ENCODE measurements around the gene AK5. TPM values are rescaled to one million over a fixed set of nuclear protein-coding genes. Genes with fewer than 3 reads are reported as not detected.

Gene AK5
- total and polyA plus RNA-seq, 2 donors (not counting 1 experiment from before 2014, with no cell fraction given) = 0.18 TPM; not detected in 1

DNA sequence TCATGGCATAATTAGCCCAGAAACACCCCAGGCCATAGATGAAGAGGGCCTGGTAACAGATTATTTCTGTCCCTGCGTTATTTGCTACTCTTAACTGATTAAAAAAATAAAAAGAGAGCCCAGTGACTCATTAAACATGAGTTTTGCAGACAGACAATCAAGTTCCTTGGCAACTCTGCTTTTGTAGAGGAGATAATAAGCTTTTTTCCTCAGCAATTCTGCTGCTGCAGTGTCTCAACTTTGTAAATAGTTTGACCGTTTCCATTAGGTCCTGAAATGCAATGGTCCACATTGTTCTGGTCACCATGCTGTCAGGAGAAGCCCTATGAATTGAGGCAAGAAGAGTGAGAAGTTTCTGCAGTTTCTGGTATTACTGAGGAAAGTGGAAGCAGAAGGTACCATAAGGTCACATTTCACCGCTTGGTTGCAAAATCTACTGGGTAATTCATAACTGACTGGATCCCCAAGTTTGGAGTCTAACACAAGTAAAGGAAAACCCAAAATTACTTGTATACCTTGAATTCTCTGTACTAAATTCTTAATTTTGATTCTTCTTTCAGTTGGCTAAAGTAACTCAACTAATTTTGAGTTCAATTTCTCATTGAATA is 261.1 kb downstream of the AK5 start:
- Histone ChIP-seq H4K20me1 (ENCODE audit: control insufficient read depth, insufficient read depth, low read length, poor library complexity, severe bottlenecking) (no peaks in the 10 kb centered on the region), H2AFZ (ENCODE audit: insufficient read depth, low read depth, low read length, poor library complexity, severe bottlenecking) (no peak overlapping the region), H3K4me2 (replicated peaks; ENCODE audit: low read depth, low read length, poor library complexity, severe bottlenecking) (no peak overlapping the region), H3K27me3 (replicated peaks in 1 of 4; ENCODE audit: control extremely low read depth in 1 of 4, control insufficient read depth in 3 of 4, insufficient read depth in 4 of 4, low read length in 3 of 4) (peaks cover 0 to 4% (median 0%) of the 10 kb centered on the region in 4 experiments), H3K4me3 (ENCODE audit: control extremely low read depth in 1 of 5, extremely low read depth in 1 of 5, insufficient read depth in 1 of 5, low read depth in 2 of 5, low read length in 4 of 5) (no peak overlapping the region), H3K27ac (ENCODE audit: low read length in 2 of 2) (no peak overlapping the region), H3K36me3 (replicated peaks in 1 of 2; ENCODE audit: control extremely low read depth in 1 of 2, control insufficient read depth in 1 of 2, extremely low read depth in 1 of 2, insufficient read depth in 2 of 2, low read length in 1 of 2) (no peaks in the 10 kb centered on the region), H3K9ac (ENCODE audit: low read length) (no peak overlapping the region), H3K79me2 (ENCODE audit: control insufficient read depth, insufficient read depth, low read length) (no peaks in the 10 kb centered on the region), H3K9me3 (ENCODE audit: control extremely low read depth in 1 of 3, control insufficient read depth in 2 of 3, insufficient read depth in 1 of 3, low read length in 2 of 3) (no peaks in the 10 kb centered on the region), H3K4me1 (ENCODE audit: control insufficient read depth in 2 of 2, insufficient read depth in 2 of 2, low read length in 2 of 2) (peaks cover 4 to 16% of the 10 kb centered on the region in 2 donors)
- Mint-ChIP-seq H3K27me3 (no peaks in the 10 kb centered on the region), H3K27ac (no peak overlapping the region), H3K4me3 (no peak overlapping the region), H3K4me1 (peaks cover 20% of the 10 kb centered on the region), H3K9me3 (ENCODE audit: insufficient read depth) (no peaks in the 10 kb centered on the region)
- intact Hi-C loops (cut with micrococcal nuclease) = no loop called here
- POLR2A ChIA-PET = no interaction called here
- no peak for TF ChIP-seq EZH2 (IDR thresholded peaks at IDR 0.05; ENCODE audit: borderline replicate concordance, insufficient read depth, low read depth, low read length, poor library complexity, severe bottlenecking)
- TF ChIP-seq, protein P1, sequence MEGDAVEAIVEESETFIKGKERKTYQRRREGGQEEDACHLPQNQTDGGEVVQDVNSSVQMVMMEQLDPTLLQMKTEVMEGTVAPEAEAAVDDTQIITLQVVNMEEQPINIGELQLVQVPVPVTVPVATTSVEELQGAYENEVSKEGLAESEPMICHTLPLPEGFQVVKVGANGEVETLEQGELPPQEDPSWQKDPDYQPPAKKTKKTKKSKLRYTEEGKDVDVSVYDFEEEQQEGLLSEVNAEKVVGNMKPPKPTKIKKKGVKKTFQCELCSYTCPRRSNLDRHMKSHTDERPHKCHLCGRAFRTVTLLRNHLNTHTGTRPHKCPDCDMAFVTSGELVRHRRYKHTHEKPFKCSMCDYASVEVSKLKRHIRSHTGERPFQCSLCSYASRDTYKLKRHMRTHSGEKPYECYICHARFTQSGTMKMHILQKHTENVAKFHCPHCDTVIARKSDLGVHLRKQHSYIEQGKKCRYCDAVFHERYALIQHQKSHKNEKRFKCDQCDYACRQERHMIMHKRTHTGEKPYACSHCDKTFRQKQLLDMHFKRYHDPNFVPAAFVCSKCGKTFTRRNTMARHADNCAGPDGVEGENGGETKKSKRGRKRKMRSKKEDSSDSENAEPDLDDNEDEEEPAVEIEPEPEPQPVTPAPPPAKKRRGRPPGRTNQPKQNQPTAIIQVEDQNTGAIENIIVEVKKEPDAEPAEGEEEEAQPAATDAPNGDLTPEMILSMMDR (IDR thresholded peaks at IDR 0.05) = no peak
- CTCF ChIA-PET = no interaction called here
- WGBS (ENCODE audit: insufficient coverage) = 86% methylated on average over 1 of the region's 3 CpGs
- DNase-seq (no peak), ATAC-seq (ENCODE audit: low read depth) (no peak)

DNA sequence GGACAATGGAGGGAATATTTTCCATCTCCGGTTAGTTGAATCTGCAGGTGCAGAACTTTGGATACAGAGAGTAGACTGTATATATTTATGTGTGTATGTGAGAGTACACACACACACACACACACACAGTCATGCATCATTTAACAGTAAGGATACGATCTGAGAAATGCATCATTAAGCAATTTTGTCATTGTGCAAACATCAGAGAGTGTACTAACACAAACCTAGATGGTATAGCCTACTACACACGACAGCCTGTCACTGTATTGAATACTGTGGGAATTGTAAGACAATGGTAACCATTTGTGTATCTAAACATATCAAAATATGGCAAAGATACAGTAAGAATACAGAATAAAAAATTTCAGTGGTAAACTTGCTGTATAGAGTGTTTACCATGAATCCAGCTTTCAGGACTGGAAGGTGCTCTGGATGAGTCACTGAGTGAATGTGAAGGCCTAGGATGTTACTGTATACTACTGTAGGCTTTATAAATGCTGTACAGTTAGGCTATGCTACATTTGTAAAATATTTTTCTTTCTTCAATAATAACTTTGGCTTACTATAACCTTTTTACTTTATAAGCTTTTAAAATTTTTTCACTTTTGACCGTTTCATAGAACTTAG is 262.1 kb downstream of the AK5 start:
- H3K27me3 Mint-ChIP-seq = no peaks in the 10 kb centered on the region
- TF ChIP-seq, protein P1 (IDR thresholded peaks at IDR 0.05) = no peak
- TF ChIP-seq EZH2 (IDR thresholded peaks at IDR 0.05; ENCODE audit: borderline replicate concordance, insufficient read depth, low read depth, low read length, poor library complexity, severe bottlenecking) = no peak
- Histone ChIP-seq H3K4me1 (ENCODE audit: control insufficient read depth in 2 of 2, insufficient read depth in 2 of 2, low read length in 2 of 2) (peaks cover 4 to 16% of the 10 kb centered on the region in 2 donors), H3K79me2 (ENCODE audit: control insufficient read depth, insufficient read depth, low read length) (no peaks in the 10 kb centered on the region), H3K4me3 (ENCODE audit: control extremely low read depth in 1 of 5, extremely low read depth in 1 of 5, insufficient read depth in 1 of 5, low read depth in 2 of 5, low read length in 4 of 5) (no peak overlapping the region), H3K9me3 (ENCODE audit: control extremely low read depth in 1 of 3, control insufficient read depth in 2 of 3, insufficient read depth in 1 of 3, low read length in 2 of 3) (no peaks in the 10 kb centered on the region), H3K36me3 (replicated peaks in 1 of 2; ENCODE audit: control extremely low read depth in 1 of 2, control insufficient read depth in 1 of 2, extremely low read depth in 1 of 2, insufficient read depth in 2 of 2, low read length in 1 of 2) (no peaks in the 10 kb centered on the region), H3K27ac (ENCODE audit: low read length in 2 of 2) (no peak overlapping the region), H2AFZ (ENCODE audit: insufficient read depth, low read depth, low read length, poor library complexity, severe bottlenecking) (no peak overlapping the region), H3K9ac (ENCODE audit: low read length) (no peak overlapping the region), H3K27me3 (replicated peaks in 1 of 4; ENCODE audit: control extremely low read depth in 1 of 4, control insufficient read depth in 3 of 4, insufficient read depth in 4 of 4, low read length in 3 of 4) (peaks cover 0 to 4% (median 0%) of the 10 kb centered on the region in 4 experiments), H4K20me1 (ENCODE audit: control insufficient read depth, insufficient read depth, low read length, poor library complexity, severe bottlenecking) (no peaks in the 10 kb centered on the region), H3K4me2 (replicated peaks; ENCODE audit: low read depth, low read length, poor library complexity, severe bottlenecking) (no peak overlapping the region)
- no peak overlapping the region for H3K4me3 Mint-ChIP-seq
- POLR2A ChIA-PET = no interaction called here
- ATAC-seq (ENCODE audit: low read depth) = no peak
- WGBS (ENCODE audit: insufficient coverage) = no CpG with 5 or more reads among the region's 4 CpGs
- DNase-seq = no peak
- H3K4me1 Mint-ChIP-seq = peaks cover 20% of the 10 kb centered on the region
- no peak overlapping the region for H3K27ac Mint-ChIP-seq
- no peaks in the 10 kb centered on the region for H3K9me3 Mint-ChIP-seq (ENCODE audit: insufficient read depth)
- intact Hi-C loops (cut with micrococcal nuclease) = no loop called here
- CTCF ChIA-PET = interaction anchor here (1.0 to 1.8 kb wide), 2 partner anchors 9 to 10 kb away, joined by 3 to 7 read pairs; no protein-coding TSS in a partner anchor

Measured in B cell (primary cell).